GM19240 (cell line): ENCODE data around the gene ANKS1B.
"Not testable (repeated sequence)": the region's sequence is repeated elsewhere in the genome, so short reads cannot be mapped to it uniquely, and the experiment has no call there.

ENCODE experiments used
- DNase-seq: peaks from one replicate; pipeline ENCODE4 v3.0.0; 2011; ENCODE audit warnings: low spot score; ENCODE audit not compliant: insufficient read length

Gene ANKS1B

GRCh38 chr12:98894412-98895085 lies 1090.2 kb downstream of the ANKS1B start:
- DNase-seq: no peak

DNA sequence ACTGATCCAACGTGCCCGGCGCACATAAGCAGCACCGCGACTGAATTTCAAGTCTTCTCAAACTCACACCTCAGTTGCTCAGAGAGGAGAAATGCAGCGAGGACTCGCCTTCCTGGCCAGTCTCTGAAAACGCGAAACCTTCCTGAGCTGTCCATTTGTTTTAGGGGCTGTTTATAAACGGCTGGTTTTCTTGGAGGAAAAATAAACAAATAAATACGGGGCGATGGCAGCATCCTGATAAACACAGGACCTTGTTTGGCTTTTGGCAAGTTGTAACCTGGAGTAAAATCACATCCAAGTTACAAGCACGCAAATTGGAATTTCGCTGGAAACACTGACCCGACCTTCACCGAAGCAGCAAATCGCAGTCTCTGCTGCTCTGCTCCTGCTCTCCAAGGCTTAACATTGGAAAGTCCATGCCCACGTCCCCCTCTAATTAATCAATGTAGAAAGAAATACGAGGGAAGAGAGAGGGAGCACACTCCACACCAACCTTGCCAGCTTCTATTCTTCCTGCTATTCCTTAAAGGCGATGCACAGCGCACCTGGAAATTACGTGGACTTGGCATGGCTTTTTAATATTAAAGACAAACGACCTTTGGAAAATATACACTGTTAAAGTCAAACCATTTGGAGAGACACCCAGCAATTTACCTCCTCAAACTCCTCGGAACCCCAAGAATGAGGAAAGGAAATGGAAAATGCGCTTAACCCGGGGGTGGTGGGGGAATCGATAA lies 1090.9 kb downstream of the ANKS1B start:
- DNase-seq: no peak

- DNase-seq: no peak
Observed at GRCh38 chr12:98893126-98893674, 1091.5 kb downstream of the ANKS1B start.

GRCh38 chr12:98885778-98886177 lies 1099.0 kb downstream of the ANKS1B start:
- DNase-seq: no peak

- DNase-seq: no peak
Observed at GRCh38 chr12:98883231-98883630, 1101.5 kb downstream of the ANKS1B start.

DNA sequence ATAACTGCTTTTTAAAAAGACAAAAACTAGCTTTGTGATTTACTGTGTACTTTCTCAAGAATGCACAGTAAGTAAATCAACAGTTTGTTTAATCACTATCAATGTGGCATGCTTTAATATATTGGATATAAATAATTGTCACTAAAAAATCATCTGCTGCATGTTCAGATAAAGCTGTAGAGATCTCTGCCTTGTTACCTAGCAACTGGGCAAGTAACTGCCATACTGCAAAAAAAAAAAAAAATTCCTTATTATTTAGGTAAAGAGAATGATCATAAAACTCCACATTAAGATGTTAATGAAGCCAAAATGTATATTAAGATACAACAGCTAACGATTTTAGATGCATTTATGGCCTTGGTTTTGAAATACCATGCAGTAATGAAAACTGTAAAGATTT lies 1102.2 kb downstream of the ANKS1B start:
- no peak for DNase-seq

- no peak for DNase-seq
Observed at GRCh38 chr12:98873776-98874175, 1111.0 kb downstream of the ANKS1B start.

- no peak for DNase-seq
Observed at GRCh38 chr12:98870504-98870903, 1114.2 kb downstream of the ANKS1B start.

GRCh38 chr12:98869886-98870503 lies 1114.7 kb downstream of the ANKS1B start:
- no peak for DNase-seq

DNA sequence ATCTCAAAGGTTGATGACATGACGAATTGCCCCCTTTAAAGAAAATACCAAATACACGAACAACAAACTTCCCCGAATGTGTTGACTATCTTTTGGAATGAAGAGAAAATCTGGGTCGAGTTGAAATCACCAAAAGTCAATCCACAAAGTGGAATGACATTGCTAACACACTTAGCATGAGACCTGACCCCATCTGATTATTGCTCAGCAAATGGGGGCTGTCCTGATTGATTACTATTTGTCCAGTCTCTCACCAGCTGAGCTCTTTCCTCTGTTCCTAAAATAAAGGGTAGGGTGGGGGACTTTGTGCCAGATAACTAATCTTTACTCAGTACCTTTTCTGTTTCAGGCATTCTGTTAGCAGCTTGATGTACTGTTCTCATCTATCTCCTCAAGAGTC lies 1116.2 kb downstream of the ANKS1B start:
- no peak for DNase-seq

- no peak for DNase-seq
Observed at GRCh38 chr12:98868076-98868475, 1116.7 kb downstream of the ANKS1B start.

- no peak for DNase-seq
Observed at GRCh38 chr12:98864363-98864762, 1120.4 kb downstream of the ANKS1B start.

- DNase-seq: no peak
Observed at GRCh38 chr12:98863167-98863566, 1121.6 kb downstream of the ANKS1B start.

GRCh38 chr12:98861251-98861650 lies 1123.5 kb downstream of the ANKS1B start:
- no peak for DNase-seq

DNA sequence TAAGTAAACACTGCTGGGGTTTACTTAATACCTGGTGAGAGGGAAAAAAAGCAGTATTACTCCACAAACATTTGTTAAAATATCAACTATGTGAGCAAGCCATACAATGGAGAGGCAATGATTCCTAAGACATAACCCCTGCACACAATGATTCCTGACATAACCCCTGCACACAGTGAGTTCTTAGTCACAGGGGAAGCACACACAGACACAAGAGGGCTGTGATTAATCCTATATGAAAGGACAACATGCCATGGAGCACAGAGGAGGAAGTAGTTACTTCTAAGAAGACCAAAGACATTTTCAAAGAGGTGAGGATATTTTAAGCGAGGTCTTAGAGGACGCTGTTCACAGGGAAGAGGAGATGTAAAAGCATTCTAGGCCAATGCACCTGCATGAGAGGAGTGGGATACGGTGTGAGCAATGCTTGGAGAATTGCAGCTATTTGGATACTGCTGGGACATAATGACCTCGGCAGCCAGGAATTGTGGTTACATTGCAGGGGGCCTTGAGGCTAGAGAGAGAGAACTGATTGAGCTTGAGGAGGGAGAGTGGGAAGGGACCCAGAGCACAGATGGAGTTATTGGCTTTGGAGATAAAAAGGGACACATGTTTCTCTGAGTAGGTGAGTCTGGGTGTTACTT lies 1127.7 kb downstream of the ANKS1B start:
- no peak for DNase-seq

- no peak for DNase-seq
Observed at GRCh38 chr12:98852181-98852580, 1132.6 kb downstream of the ANKS1B start.

GRCh38 chr12:98847242-98847641 lies 1137.5 kb downstream of the ANKS1B start:
- DNase-seq: no peak

DNA sequence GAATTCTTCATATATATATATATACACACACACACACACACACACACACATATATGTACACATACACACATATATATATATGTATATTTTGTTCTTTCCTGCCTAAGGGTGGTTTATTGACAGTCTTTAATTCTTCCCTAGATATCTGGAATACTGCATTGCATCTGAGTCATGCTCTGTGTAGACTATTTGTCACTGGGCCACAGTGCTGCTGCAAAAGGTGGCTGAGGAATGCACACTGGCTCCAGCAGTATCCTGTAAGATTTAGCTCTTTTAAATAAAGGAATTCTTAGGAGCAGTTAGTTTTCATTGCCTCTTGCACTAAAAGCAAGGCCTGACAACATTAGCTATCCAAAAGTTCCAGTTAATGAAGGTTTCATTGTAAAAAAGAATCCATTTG lies 1138.8 kb downstream of the ANKS1B start:
- no peak for DNase-seq

DNA sequence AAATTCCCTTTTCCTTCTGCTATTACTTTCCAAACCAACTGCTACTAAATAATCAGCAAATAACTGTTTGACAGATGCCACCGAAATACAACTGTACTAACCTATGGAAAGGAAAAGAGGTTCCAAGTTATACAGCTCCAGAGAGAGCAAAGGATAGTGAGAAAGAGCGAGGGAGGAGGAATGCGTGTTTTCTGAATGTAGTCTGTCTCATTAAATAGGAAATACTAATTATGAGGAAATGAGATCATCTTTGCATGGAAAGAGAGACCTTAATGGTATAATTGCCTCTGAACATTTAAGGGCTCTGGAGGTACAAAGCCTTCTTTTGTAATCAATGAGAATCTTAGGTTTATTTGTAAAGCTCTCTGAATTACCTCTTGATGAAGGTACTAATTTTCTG lies 1144.4 kb downstream of the ANKS1B start:
- no peak for DNase-seq

DNA sequence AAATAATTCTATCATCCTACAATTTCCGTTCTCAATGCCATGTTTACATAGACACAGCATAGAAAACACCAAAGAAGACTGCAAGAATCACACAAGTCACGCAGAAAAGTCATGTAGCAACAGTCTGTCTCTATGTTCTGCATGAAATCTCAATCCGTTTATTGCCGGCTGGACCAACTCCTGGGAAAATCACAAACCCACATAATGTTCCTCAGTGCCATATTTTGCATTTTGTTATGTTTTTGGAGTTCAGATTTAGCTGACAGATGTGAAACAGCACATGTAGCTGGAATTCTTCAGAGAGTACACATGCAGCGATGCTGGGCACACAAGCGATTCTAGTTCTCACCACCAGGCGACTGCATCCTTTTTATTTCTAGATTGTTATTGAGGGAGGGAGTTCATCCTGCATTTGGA lies 1146.5 kb downstream of the ANKS1B start:
- DNase-seq: no peak

DNA sequence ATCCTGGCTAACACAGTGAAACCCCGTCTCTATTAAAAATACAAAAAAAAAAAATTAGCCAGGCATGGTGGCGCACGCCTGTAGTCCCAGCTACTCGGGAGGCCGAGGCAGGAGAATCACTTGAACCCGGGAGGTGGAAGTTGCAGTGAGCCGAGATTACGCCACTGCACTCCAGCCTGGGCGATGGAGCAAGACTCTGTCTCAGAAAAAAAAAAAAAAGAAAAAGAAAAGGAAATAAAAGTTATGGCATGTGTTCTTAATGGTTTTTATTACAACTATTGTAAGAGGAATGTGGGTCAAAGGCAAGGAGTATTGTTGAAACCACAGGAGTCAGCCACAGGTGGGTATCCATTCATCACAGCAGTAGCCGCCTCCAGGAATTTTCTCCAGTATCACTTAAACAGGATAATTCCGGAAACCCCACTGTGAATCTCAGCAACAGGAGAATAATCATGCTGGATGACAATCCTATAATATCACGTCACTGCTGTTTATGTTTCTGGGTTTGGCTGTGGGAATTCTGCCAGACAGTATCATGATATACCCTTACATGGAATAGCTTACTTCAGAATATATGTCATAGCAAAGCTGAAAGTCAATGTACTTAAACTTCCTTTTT lies 1147.5 kb downstream of the ANKS1B start:
- not testable (repeated sequence) for DNase-seq
